OCI-LY3 (cell line): ENCODE measurements around the gene CKLF.

Experiments used
- H2AFZ ChIP-seq: fragments of 200-600, 300-600 bp; shearing (Covaris generic); 2 replicates; pipeline ENCODE4 v1.6.0; 2014; ENCODE audit warnings: antibody characterized with exemption, low read depth, low read length
- H3K27ac ChIP-seq: fragments of 200-600, 300-600 bp; sonication (generic); 2 replicates; pipeline ENCODE4 v1.5.1; 2014; ENCODE audit warnings: mild to moderate bottlenecking, low read length, moderate library complexity, mixed read lengths
- H3K27me3 ChIP-seq: fragments of 200-600, 300-600 bp; sonication (generic); 2 replicates; pipeline ENCODE4 v1.6.1; 2014; ENCODE audit warnings: low read depth, low read length, mixed read lengths
- H3K36me3 ChIP-seq: fragments of 200-600, 300-600 bp; sonication (generic); replicated peaks from 2 replicates; pipeline ENCODE3; 2014; ENCODE audit warnings: low read depth, low read length, mixed read lengths
- H3K4me1 ChIP-seq: fragments of 300-600, 200-600 bp; sonication (generic); 2 replicates; pipeline ENCODE4 v1.6.1; 2014; ENCODE audit warnings: low read length, mixed read lengths
- H3K4me2 ChIP-seq: fragments of 200-600, 300-600 bp; sonication (generic); 2 replicates; pipeline ENCODE4 v1.6.1; 2014; ENCODE audit warnings: low read length, mixed read lengths
- H3K4me3 ChIP-seq: fragments of 300-600, 200-600 bp; sonication (generic); 2 replicates; pipeline ENCODE4 v1.5.1; 2014; ENCODE audit warnings: antibody characterized with exemption, mild to moderate bottlenecking, low read length, moderate library complexity
- H3K79me2 ChIP-seq: fragments of 300-600, 200-600 bp; shearing (Covaris generic); 2 replicates; pipeline ENCODE4 v1.6.1; 2014; ENCODE audit warnings: mild to moderate bottlenecking, low read length, mixed read lengths
- H3K9ac ChIP-seq: fragments of 300-600, 200-600 bp; shearing (Covaris generic); 2 replicates; pipeline ENCODE4 v1.6.0; 2014; ENCODE audit warnings: mild to moderate bottlenecking, low read length, moderate library complexity
- H3K9me3 ChIP-seq: fragments of 200-600, 300-600 bp; shearing (Covaris generic); 2 replicates; pipeline ENCODE4 v1.6.1; 2014; ENCODE audit warnings: low read length, mixed read lengths; ENCODE audit not compliant: insufficient read depth
- H4K20me1 ChIP-seq: fragments of 200-600, 300-600 bp; sonication (generic); 2 replicates; pipeline ENCODE4 v1.6.1; 2016; ENCODE audit warnings: low read length, mixed read lengths; ENCODE audit not compliant: insufficient read depth
- EZH2phosphoT487 ChIP-seq: fragments of 200-600 bp; shearing (Covaris generic); IDR thresholded peaks from 2 replicates; pipeline ENCODE4 v1.6.1; 2018; ENCODE audit warnings: antibody characterized with exemption, mixed run types, low read depth
- TF ChIP-seq, protein P1 (sequence below): fragments of 200-600, 300-600 bp; sonication (generic); IDR thresholded peaks from 2 replicates; pipeline ENCODE4 v1.5.1; 2014; ENCODE audit warnings: antibody characterized with exemption, low read length, low read depth

Gene CKLF

GRCh38 chr16:66520406-66521170 lies 31.8 kb upstream of the CKLF start:
- Histone ChIP-seq H3K27ac (peak overlapping the region; percentile 80), H3K4me2 (peak overlapping the region; percentile 71), H3K36me3 (no peaks in the 10 kb centered on the region), H3K9me3 (no peaks in the 10 kb centered on the region), H3K9ac (peak overlapping the region; percentile 41; the same call in 1 of the 2 replicates), H3K4me1 (peaks cover 93% of the 10 kb centered on the region), H2AFZ (no peak overlapping the region), H3K27me3 (peaks cover 18% of the 10 kb centered on the region), H4K20me1 (no peaks in the 10 kb centered on the region), H3K4me3 (peak overlapping the region; percentile 33; the same call in 1 of the 2 replicates), H3K79me2 (no peaks in the 10 kb centered on the region)
- TF ChIP-seq EZH2phosphoT487, result no peak
- TF ChIP-seq, protein P1, sequence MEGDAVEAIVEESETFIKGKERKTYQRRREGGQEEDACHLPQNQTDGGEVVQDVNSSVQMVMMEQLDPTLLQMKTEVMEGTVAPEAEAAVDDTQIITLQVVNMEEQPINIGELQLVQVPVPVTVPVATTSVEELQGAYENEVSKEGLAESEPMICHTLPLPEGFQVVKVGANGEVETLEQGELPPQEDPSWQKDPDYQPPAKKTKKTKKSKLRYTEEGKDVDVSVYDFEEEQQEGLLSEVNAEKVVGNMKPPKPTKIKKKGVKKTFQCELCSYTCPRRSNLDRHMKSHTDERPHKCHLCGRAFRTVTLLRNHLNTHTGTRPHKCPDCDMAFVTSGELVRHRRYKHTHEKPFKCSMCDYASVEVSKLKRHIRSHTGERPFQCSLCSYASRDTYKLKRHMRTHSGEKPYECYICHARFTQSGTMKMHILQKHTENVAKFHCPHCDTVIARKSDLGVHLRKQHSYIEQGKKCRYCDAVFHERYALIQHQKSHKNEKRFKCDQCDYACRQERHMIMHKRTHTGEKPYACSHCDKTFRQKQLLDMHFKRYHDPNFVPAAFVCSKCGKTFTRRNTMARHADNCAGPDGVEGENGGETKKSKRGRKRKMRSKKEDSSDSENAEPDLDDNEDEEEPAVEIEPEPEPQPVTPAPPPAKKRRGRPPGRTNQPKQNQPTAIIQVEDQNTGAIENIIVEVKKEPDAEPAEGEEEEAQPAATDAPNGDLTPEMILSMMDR, result no peak

DNA sequence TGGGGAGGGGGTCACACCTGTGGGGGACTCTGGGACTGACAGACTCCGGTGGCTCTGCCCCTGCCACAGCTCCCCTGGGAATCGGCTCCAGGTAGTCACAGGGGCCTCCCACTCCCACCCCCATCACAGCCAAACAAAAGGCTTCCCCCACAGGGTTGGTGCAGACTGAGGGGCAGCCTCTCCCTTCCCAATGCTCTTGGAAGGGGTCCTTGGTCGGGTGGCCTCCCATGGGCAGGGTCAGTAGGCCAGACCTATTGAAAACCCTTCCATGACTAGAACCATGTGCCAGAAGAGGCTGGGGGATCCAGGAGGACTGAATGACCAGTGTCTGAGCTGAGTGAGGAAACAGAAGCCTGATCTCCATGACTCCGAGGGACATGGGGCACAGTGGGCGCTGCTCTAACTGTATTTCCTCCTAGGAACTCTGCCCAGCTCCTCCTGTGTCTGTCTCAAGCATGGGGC lies 31.1 kb upstream of the CKLF start:
- Histone ChIP-seq H3K79me2 (no peaks in the 10 kb centered on the region), H3K36me3 (no peaks in the 10 kb centered on the region), H3K4me2 (peak overlapping the region; percentile 71), H2AFZ (no peak overlapping the region), H3K4me3 (no peak overlapping the region), H4K20me1 (no peaks in the 10 kb centered on the region), H3K9me3 (no peaks in the 10 kb centered on the region), H3K27me3 (peaks cover 25% of the 10 kb centered on the region), H3K4me1 (peaks cover 87% of the 10 kb centered on the region), H3K27ac (peak overlapping the region; percentile 80), H3K9ac (no peak overlapping the region; the same call in 1 of the 2 replicates)
- TF ChIP-seq, protein P1, result no peak
- TF ChIP-seq EZH2phosphoT487, result no peak

- Histone ChIP-seq H3K27me3 (peaks cover 30% of the 10 kb centered on the region), H3K9ac (no peak overlapping the region), H3K4me3 (0 out of 2 replicates have a peak overlapping the region, but pooled peaks have one; percentile 1), H2AFZ (no peak overlapping the region), H4K20me1 (no peaks in the 10 kb centered on the region), H3K36me3 (no peaks in the 10 kb centered on the region), H3K27ac (0 out of 2 replicates have a peak overlapping the region, but pooled peaks have one; percentile 1), H3K4me1 (peaks cover 80% of the 10 kb centered on the region), H3K4me2 (peak overlapping the region; percentile 71), H3K9me3 (no peaks in the 10 kb centered on the region), H3K79me2 (no peaks in the 10 kb centered on the region)
- TF ChIP-seq, protein P1, result no peak
- no peak for TF ChIP-seq EZH2phosphoT487
Measured at GRCh38 chr16:66521951-66522771, 30.2 kb upstream of the CKLF start.
